ENCODE results near the gene URB2. TPM values are rescaled to one million over a fixed set of nuclear protein-coding genes. Genes with fewer than 3 reads are reported as not detected.
"Not testable (repeated sequence)": the region's sequence is repeated elsewhere in the genome, so short reads cannot be mapped to it uniquely, and the experiment has no call there.

URB2 gene
- total and polyA plus RNA-seq, 4 donors: 0.50 to 8.9 (median 4.4) TPM

- Histone ChIP-seq H3K27ac (ENCODE audit: low read depth in 1 of 2, low read length in 2 of 2) (no peak overlapping the region), H3K4me1 (ENCODE audit: control insufficient read depth in 1 of 2, insufficient read depth in 2 of 2, low read length in 2 of 2) (no peaks in the 10 kb centered on the region), H3K4me3 (ENCODE audit: low read length in 2 of 2) (no peak overlapping the region), H3K9me3 (ENCODE audit: control insufficient read depth, low read length) (no peaks in the 10 kb centered on the region), H3K27me3 (ENCODE audit: control insufficient read depth in 1 of 2, insufficient read depth in 2 of 2, low read length in 1 of 2) (no peaks in the 10 kb centered on the region), H3K36me3 (ENCODE audit: control insufficient read depth in 1 of 2, insufficient read depth in 2 of 2, low read length in 1 of 2) (peaks cover 8 to 11% of the 10 kb centered on the region in 2 donors)
- ATAC-seq (ENCODE audit: low FRiP score): no peak
- WGBS, 2 donors: 56 to 66% methylated on average over 5 of the region's 5 CpGs
- no peak for DNase-seq
- intact Hi-C loops (cut with DNase I): no loop called here
Observed at GRCh38 chr1:229590119-229590518, 35.9 kb upstream of the URB2 start.

- peaks cover 8 to 9% of the 10 kb centered on the region in 2 donors for H3K36me3 ChIP-seq (ENCODE audit: control insufficient read depth in 1 of 2, insufficient read depth in 2 of 2, low read length in 1 of 2)
- ATAC-seq (ENCODE audit: low FRiP score): no peak
- intact Hi-C loops (cut with DNase I): no loop called here
- no peaks in the 10 kb centered on the region for H3K9me3 ChIP-seq (ENCODE audit: control insufficient read depth, low read length)
- 80 to 86% methylated on average over 12 of the region's 12 CpGs for WGBS, 2 donors
- no peak for DNase-seq
- H3K27ac ChIP-seq (ENCODE audit: low read depth in 1 of 2, low read length in 2 of 2): peak overlapping the region; percentile 9 to 41
- peaks cover 4 to 6% of the 10 kb centered on the region in 2 donors for H3K4me1 ChIP-seq (ENCODE audit: control insufficient read depth in 1 of 2, insufficient read depth in 2 of 2, low read length in 2 of 2)
- no peak overlapping the region for H3K4me3 ChIP-seq (ENCODE audit: low read length in 2 of 2)
- no peaks in the 10 kb centered on the region for H3K27me3 ChIP-seq (ENCODE audit: control insufficient read depth in 1 of 2, insufficient read depth in 2 of 2, low read length in 1 of 2)
Observed at GRCh38 chr1:229593800-229594199, 32.2 kb upstream of the URB2 start.

DNA sequence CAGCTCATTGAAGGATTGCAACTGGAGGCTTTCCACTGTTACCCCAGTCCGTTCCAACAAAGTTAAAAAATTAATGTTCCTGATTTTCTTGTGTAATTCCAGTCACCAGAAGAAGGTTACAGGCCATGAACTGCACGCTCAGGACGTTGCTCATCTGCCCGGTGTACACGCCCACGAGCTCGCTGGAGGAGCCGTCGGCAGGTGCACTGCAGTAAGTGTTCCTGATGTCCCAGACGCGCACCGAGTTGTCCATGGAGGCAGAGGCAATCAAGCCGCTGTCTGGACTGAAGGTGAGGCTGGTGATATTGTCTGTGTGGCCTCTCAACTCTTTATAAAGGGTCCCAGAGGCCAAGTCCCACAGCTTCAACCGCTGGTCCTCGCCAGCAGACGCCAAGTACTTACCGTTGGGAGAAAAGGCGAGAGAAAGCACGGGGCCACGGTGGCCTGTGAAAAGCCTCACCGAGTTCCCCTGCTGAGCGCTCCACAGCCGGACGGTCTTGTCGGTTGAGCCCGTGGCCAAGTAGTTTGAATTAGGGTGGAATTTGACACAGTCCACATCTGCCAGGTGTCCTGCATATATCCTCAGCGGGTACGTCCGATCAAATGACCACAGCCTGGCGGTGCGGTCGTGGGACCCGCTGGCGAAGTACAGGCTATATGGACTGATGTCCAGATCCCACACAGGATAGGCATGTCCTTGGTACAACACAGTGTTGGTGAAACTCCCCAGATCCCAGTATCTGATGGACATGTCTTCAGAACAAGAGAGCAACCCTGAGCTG is 31.6 kb upstream of the URB2 start:
- Histone ChIP-seq H3K4me3 (ENCODE audit: low read length in 2 of 2) (no peak overlapping the region), H3K4me1 (ENCODE audit: control insufficient read depth in 1 of 2, insufficient read depth in 2 of 2, low read length in 2 of 2) (peaks cover 5 to 6% of the 10 kb centered on the region in 2 donors), H3K27me3 (ENCODE audit: control insufficient read depth in 1 of 2, insufficient read depth in 2 of 2, low read length in 1 of 2) (no peaks in the 10 kb centered on the region), H3K27ac (ENCODE audit: low read depth in 1 of 2, low read length in 2 of 2) (peak overlapping the region; percentile 9 to 70), H3K9me3 (ENCODE audit: control insufficient read depth, low read length) (no peaks in the 10 kb centered on the region), H3K36me3 (ENCODE audit: control insufficient read depth in 1 of 2, insufficient read depth in 2 of 2, low read length in 1 of 2) (peaks cover 8 to 9% of the 10 kb centered on the region in 2 donors)
- intact Hi-C loops (cut with DNase I): no loop called here
- 94 to 95% methylated on average over 34 of the region's 34 CpGs for WGBS, 2 donors
- ATAC-seq (ENCODE audit: low FRiP score): no peak
- DNase-seq: no peak

GRCh38 chr1:229595876-229596275 is 30.2 kb upstream of the URB2 start:
- ATAC-seq (ENCODE audit: low FRiP score); H3K9me3 ChIP-seq (ENCODE audit: control insufficient read depth, low read length); H3K4me3 ChIP-seq (ENCODE audit: low read length in 2 of 2); H3K36me3 ChIP-seq (ENCODE audit: control insufficient read depth in 1 of 2, insufficient read depth in 2 of 2, low read length in 1 of 2); H3K27me3 ChIP-seq (ENCODE audit: control insufficient read depth in 1 of 2, insufficient read depth in 2 of 2, low read length in 1 of 2); DNase-seq: not testable (repeated sequence)
- intact Hi-C loops (cut with DNase I): loop anchor here (2.0 kb wide), 1 partner anchor 37 kb away; the partner anchor contains the start of gene ABCB10 (in 2 of the 2)
- 96 to 97% methylated on average over 7 of the region's 7 CpGs for WGBS, 2 donors
- Histone ChIP-seq H3K27ac (ENCODE audit: low read depth in 1 of 2, low read length in 2 of 2) (peak overlapping the region; percentile 72 to 77), H3K4me1 (ENCODE audit: control insufficient read depth in 1 of 2, insufficient read depth in 2 of 2, low read length in 2 of 2) (peaks cover 8 to 12% of the 10 kb centered on the region in 2 donors)

GRCh38 chr1:229596925-229597699 is 28.9 kb upstream of the URB2 start:
- Histone ChIP-seq H3K27me3 (ENCODE audit: control insufficient read depth in 1 of 2, insufficient read depth in 2 of 2, low read length in 1 of 2) (no peaks in the 10 kb centered on the region), H3K4me3 (ENCODE audit: low read length in 2 of 2) (no peak overlapping the region), H3K4me1 (ENCODE audit: control insufficient read depth in 1 of 2, insufficient read depth in 2 of 2, low read length in 2 of 2) (peaks cover 8 to 16% of the 10 kb centered on the region in 2 donors), H3K27ac (ENCODE audit: low read depth in 1 of 2, low read length in 2 of 2) (peak overlapping the region; percentile 73 to 98), H3K36me3 (ENCODE audit: control insufficient read depth in 1 of 2, insufficient read depth in 2 of 2, low read length in 1 of 2) (peaks cover 8 to 11% of the 10 kb centered on the region in 2 donors), H3K9me3 (ENCODE audit: control insufficient read depth, low read length) (no peaks in the 10 kb centered on the region)
- intact Hi-C loops (cut with DNase I): loop anchor here (2.0 kb wide), 1 partner anchor 38 kb away; the partner anchor contains the start of gene ABCB10 (in 2 of the 2)
- WGBS, 2 donors: 2 to 3% methylated on average over 7 of the region's 7 CpGs
- peak; percentile 85 to 87 for DNase-seq
- ATAC-seq (ENCODE audit: low FRiP score): peak; percentile 91

- ATAC-seq (ENCODE audit: low FRiP score): no peak
- Histone ChIP-seq H3K36me3 (ENCODE audit: control insufficient read depth in 1 of 2, insufficient read depth in 2 of 2, low read length in 1 of 2) (peaks cover 6 to 15% of the 10 kb centered on the region in 2 donors), H3K27ac (ENCODE audit: low read depth in 1 of 2, low read length in 2 of 2) (peak overlapping the region; percentile 88 to 98), H3K4me3 (ENCODE audit: low read length in 2 of 2) (no peak overlapping the region), H3K27me3 (ENCODE audit: control insufficient read depth in 1 of 2, insufficient read depth in 2 of 2, low read length in 1 of 2) (no peaks in the 10 kb centered on the region), H3K4me1 (ENCODE audit: control insufficient read depth in 1 of 2, insufficient read depth in 2 of 2, low read length in 2 of 2) (peaks cover 8 to 16% of the 10 kb centered on the region in 2 donors), H3K9me3 (ENCODE audit: control insufficient read depth, low read length) (no peaks in the 10 kb centered on the region)
- DNase-seq: no peak
- WGBS, 2 donors: 5 to 9% methylated on average over 3 of the region's 3 CpGs
- intact Hi-C loops (cut with DNase I): loop anchor here (2.0 kb wide), 2 partner anchors 27 to 39 kb away; partner anchors contain the start of gene ABCB10 (in 2 of the 2)
Observed at GRCh38 chr1:229597877-229598276, 28.2 kb upstream of the URB2 start.

DNA sequence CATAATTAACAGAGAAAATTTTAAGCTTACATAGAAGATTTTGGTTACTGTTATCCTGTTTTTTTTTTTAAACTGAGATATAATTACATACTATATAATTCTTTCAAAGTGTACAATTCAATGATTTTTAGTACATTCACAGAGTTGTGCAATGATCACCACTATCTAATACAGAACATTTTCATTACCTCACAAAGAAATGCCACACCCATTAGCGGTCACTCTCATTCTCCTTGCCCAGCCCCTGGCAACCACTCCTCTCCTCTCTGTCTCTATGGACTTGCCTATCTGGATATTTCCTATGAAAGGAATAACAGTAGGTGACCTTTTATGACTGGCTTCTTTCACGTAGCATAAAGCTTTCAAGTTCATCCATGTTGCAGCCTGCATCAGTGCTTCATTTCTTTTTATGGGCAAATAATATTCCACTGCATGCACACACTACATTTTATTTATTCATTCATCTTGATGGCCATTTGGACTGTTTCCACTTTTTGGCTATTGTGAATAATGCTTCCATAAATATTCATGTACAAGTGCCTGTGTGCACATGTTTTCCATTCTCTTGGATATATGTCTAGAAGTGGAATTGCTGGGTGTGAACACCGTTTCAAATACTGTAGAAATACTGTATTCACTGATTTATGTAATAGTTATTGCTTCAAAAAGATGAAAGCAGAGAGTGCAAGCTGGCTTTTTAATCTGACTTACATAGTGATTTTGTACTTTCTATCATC is 26.7 kb upstream of the URB2 start:
- H3K4me1 ChIP-seq (ENCODE audit: control insufficient read depth in 1 of 2, insufficient read depth in 2 of 2, low read length in 2 of 2): peaks cover 8 to 16% of the 10 kb centered on the region in 2 donors
- peaks cover 5 to 15% of the 10 kb centered on the region in 2 donors for H3K36me3 ChIP-seq (ENCODE audit: control insufficient read depth in 1 of 2, insufficient read depth in 2 of 2, low read length in 1 of 2)
- DNase-seq (no peak), ATAC-seq (ENCODE audit: low FRiP score) (no peak)
- intact Hi-C loops (cut with DNase I): loop anchor here (2.0 kb wide), 1 partner anchor 25 kb away; no protein-coding TSS in a partner anchor
- H3K27me3 ChIP-seq (ENCODE audit: control insufficient read depth in 1 of 2, insufficient read depth in 2 of 2, low read length in 1 of 2): no peaks in the 10 kb centered on the region
- no peaks in the 10 kb centered on the region for H3K9me3 ChIP-seq (ENCODE audit: control insufficient read depth, low read length)
- H3K27ac ChIP-seq (ENCODE audit: low read depth in 1 of 2, low read length in 2 of 2): peak overlapping the region; percentile 80 to 81
- WGBS, 2 donors: 67 to 71% methylated on average over 3 of the region's 3 CpGs
- H3K4me3 ChIP-seq (ENCODE audit: low read length in 2 of 2): no peak overlapping the region

DNA sequence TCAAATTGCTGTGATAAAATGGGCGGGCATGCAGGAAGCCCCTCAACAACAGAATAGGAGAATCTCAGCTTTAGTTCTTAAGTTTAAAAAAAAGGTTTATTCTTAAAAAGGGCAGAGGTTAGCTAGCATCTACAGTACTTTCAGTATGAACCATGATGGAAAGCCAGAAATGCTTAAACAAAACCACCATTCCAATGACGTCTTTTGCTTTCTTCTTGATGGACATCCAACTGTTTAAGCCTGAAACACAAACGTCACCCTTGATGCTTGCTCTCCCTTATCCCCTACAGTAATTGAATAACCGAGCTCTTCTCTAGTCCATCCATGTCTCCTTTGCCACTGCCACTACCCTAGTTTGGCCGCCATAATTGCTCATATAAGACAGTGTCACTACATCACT is 25.8 kb upstream of the URB2 start:
- Histone ChIP-seq H3K4me3 (ENCODE audit: low read length in 2 of 2) (no peak overlapping the region), H3K4me1 (ENCODE audit: control insufficient read depth in 1 of 2, insufficient read depth in 2 of 2, low read length in 2 of 2) (peaks cover 8 to 16% of the 10 kb centered on the region in 2 donors), H3K9me3 (ENCODE audit: control insufficient read depth, low read length) (no peaks in the 10 kb centered on the region), H3K27me3 (ENCODE audit: control insufficient read depth in 1 of 2, insufficient read depth in 2 of 2, low read length in 1 of 2) (no peaks in the 10 kb centered on the region), H3K27ac (ENCODE audit: low read depth in 1 of 2, low read length in 2 of 2) (peak overlapping the region; percentile 64 to 80), H3K36me3 (ENCODE audit: control insufficient read depth in 1 of 2, insufficient read depth in 2 of 2, low read length in 1 of 2) (peaks cover 5 to 10% of the 10 kb centered on the region in 2 donors)
- intact Hi-C loops (cut with DNase I): no loop called here
- no peak for DNase-seq
- WGBS, 2 donors: 57 to 65% methylated on average over 5 of the region's 5 CpGs
- no peak for ATAC-seq (ENCODE audit: low FRiP score)

Measured in aorta (tissue), 5 donors.